Right renal pelvis (tissue), 4 donors: ENCODE data around the gene CDC42BPG. TPM values are rescaled to one million over a fixed set of nuclear protein-coding genes. Genes with fewer than 3 reads are reported as not detected.

Experiments used
- DNase-seq, 4 donors: peaks; one replicate each; pipeline ENCODE4 v3.0.0-alpha.2; 2013; ENCODE audit warnings: low read depth in 4 of 4, low spot score in 3 of 4, missing footprints in 1 of 4
- polyA plus RNA-seq, 4 donors: library from polyadenylated mRNA; unstranded; fragments of 120-200 nt; gene quantifications; one replicate each; pipeline ENCODE4 v1.2.1, GENCODE V29; 2013; ENCODE audit not compliant: insufficient read length in 4 of 4

Gene CDC42BPG
- polyA plus RNA-seq, 4 donors, result 4.4 to 7.1 (median 5.4) TPM

DNA sequence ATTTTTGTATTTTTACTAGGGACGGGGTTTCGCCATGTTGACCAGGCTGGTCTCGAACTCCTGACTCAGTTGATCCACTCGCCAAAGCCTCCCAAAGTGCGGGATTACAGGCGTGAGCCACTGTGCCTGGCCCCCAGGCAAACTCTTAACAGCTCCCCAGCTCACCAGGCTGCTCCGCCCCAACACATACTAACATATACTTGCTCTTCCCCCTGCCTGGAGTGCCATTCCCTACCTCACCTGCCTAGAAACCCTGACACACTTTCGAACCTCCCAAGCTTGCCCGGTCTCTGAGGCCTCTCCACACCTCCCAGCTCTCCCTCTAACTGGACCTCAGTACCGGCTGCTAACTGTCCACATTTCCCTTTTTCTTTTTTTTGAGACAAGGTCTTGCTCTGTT is 49.9 kb downstream of the CDC42BPG start:
- no peak for DNase-seq

DNA sequence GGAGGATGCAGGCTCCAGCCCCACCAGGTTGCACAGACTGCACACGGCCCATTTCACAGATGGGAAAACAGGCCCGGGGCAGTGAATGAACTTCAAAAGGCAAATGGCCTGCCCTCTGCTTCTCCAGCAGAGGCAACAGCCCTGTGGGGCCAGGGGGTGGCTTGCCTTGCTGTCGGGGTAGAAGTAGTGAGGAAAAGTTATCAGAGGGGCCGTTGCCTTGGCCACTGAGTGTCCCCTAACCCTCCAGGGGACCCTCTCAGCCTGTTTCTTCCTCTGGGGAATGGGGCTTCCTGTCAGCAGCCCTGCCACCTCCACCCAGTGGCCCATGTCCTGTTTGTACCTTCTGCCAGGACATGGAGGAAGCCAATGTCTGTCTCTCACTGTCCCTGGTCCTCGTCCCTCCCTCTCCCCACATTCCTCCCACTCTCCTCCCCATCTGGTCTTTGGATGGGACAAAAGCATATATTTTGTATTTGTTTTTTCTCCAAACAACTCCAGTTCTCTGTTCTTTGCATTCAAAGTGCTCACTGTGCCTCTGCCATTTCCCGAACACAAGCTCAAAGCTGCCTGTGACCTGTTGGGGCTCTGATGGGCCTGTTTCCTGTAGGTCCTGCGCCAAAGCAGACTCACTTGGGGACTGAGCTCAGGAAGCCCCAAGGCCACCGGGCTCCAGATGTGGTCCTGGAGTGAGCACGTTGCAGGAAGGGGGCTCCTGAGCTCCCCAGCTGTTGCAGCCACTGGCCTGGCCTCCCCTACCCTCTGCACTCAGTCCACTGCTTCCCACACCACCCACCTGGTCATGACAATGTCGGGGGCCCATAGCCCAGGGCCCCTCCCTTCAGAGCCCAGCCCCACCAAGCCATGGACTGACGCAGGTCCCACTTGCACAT is 50.9 kb downstream of the CDC42BPG start:
- no peak for DNase-seq

GRCh38 chr11:64792482-64792881 is 52.0 kb downstream of the CDC42BPG start:
- no peak for DNase-seq

GRCh38 chr11:64791781-64792291 is 52.6 kb downstream of the CDC42BPG start:
- DNase-seq, result no peak

DNA sequence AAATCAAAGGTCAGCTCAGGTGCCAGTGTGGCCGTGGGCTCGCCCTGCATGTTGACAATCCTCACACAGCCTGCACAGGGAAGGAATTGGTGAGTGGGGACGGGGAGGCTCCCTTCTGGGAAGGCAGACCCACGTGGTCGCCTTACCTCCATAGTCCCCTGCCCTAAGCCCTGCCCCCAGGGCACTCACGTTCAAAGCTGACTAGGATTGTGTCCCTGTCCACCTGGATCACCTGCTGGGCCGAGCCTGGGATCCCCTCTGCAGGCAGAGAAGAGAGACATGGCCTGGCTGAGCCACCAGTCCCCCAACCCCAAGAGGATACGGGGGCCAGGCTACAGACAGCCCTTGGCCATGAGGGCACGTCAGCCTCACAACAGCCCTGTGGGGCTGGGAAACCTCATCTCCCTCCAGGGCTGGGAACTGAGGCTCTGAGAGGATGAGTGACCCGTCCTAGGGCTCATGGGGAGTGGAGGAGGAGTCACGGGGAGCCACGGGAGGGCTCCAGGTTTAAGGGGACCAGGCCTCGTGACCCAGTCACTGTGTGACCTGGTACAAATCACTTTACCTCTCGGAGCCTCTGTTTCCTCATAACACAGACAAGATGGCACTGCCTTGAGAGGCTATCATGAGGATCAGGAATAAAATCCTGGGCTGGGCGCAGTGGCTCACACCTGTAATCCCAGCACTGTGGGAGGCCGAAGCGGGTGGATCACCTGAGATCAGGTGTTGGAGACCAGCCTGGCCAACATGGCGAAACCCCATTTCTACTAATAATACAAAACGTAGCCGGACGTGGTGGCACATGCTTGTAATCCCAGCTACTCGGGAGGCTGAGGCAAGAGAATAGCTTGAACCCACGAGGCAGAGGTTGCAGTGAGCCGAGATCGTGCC is 54.0 kb downstream of the CDC42BPG start:
- DNase-seq, result no peak

GRCh38 chr11:64789331-64790204 is 54.9 kb downstream of the CDC42BPG start:
- no peak for DNase-seq

- no peak for DNase-seq
Measured at GRCh38 chr11:64788321-64789215, 55.9 kb downstream of the CDC42BPG start.

DNA sequence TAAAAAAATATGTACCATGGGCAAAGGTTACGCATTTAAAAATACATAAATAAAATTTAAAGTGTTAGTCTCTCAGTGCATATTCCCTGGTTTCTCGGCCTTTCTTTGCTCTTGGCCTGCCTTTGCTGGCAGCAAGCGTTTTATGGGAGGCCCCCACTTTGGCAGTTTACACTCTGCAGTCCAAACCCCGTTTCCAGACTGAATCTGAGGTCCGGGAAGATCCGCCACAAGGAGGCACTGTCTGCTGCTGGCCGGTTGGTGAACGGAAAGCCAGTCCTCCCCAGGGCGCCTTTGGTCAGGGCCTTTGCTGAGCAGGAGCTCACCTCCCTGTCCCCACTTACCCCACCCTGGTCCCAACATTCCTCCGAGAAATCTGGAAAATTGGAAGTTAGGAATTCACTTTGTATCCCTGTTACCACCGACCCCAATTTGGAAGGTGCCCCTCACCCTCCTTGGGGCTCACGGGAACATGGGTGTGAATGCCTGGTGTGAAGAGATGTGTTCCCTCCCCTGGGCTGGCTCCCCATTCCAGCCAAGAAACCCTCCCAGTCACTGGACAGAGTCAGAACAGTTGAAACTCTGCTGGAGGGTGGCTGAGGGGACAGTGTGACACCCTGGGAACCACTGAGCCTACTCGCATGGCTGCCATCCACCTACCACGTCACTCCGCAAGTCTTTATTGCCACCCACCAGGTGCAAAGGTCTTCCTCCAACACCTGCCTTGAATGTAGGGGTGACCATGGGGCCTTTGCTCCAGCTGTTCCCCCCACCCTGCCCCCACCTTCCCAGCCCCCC is 56.7 kb downstream of the CDC42BPG start:
- DNase-seq, result no peak

DNA sequence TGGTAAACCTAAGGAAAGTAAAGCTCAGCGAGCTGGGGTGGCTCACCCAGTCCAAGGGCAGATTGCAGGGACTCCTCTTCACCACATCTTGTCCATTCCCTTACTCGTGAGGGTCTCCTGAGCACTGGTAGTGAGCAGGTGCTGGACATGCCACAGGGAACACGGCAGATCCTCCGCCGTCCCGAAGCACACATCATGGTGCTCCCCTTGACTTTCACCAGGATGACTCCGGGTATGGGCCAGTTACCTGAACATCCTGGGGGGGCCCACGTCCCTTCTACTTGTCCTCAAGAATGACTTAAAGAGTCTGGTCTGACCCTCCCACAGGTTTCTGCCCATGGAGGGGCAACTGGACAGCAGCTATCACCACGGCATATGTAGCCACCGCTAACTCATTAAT is 58.1 kb downstream of the CDC42BPG start:
- no peak for DNase-seq

DNA sequence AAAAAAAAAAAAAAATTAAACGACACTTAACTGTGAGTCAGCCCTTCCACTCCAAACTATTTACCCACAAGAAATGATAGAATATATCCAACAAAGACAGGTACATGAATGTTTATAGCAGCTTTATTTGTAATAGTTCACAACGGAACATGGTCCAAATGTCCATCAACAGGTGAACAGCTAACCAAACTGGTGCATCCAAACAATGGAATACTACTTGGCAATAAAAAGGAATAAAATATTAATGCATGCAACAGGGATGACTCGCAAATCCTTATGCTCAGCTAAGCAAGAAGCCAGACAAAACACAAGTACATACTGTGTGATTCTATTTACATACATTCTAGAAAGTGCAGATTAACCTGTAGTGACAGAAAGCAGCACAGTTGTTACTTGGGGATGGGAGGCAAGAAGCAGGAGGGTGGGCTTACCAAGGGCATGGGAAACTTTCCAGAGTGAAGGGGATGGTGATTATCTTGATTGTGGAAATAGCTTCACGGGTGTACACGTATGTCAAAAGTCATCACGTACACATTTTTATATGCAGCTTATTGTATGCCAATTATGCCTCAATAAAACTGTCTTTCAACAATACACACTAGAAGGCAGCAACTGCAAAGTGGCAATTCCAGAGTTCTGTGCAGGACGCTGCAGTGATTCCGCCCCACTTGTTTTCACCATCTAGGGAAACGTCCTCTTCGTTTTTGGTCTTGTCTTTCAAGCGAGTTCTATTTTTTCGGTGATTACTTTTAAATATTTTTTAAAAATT is 59.5 kb downstream of the CDC42BPG start:
- no peak for DNase-seq

GRCh38 chr11:64778473-64779298 is 65.8 kb downstream of the CDC42BPG start, which contains the start of gene SF1:
Gene SF1, minus strand, starts transcription at chr11:64778542. Its CDS starts 150 bp downstream, at chr11:64778392.
- DNase-seq, result peak; percentile 99 to 100 (median 100)

DNA sequence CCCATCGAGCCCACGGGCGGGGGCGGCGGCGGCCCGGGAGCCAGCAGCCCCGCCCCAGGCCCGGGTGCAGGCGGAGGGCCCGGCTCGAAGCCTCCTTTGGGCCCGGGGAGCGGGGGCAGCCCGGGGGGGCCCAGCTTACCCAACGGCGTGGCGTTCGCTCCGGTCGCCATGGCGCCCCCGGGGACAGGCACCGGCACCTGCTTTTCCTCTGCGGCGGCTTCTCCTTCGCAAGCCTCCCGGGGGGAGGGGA is 66.3 kb downstream of the CDC42BPG start:
- no peak for DNase-seq

DNA sequence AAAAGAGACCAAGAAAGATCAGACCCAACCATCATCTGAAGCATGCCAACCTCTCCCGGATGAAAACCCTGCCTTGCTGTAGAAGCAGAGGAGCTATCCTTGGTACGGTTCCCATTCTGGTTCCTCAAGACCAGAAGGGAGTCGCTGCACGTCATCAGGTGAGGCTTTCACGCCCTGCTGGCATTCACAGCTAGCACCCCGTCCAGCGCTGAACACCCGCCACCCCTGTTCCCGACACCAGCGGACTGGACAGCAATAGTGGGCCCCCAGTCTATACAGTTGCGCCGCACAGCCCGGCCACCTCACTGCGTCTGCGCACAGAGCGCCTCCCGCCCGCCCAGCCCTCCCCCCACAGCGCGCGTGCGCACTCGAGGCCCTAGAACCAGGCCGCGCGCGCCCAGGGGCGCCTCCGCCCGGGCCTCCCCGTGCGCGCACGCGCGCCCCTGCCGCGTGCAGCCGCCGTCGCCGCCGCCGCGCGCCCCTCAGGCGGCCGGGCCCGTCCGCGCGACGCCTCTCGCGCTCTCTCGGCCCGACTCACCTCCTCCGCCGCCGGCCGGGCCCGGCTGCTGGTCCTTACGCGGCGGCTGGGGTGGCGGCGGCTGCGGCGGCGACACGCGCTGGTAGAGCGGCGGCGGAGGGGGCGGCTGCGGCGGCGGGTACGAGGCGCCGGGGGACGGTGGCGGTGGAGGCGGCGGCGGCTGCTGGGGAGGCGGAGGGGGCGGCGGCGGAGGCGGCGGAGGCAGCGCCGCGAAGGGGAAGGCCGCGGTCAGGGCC is 66.8 kb downstream of the CDC42BPG start:
- DNase-seq, result peak; percentile 69 to 89 (median 80)

GRCh38 chr11:64776875-64777274 is 67.6 kb downstream of the CDC42BPG start:
- DNase-seq, result no peak

DNA sequence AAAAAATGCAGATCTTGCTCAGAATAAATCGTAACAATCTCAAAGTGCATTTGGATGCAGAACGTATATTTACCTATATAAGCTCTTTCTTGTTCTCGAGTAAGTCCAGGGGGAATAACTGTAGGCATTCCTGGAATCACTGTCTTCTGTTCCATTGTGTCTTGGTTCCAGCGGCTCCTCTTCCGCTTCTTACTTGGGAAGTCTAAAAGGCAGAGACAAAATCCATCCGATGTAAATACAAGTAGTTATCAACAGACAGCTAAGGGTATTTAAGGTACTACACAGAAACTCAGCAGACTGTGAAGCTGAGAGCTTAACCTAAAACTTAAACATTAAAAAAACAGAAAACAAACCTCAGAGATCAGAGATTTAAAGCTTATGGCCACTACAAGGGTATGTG is 68.0 kb downstream of the CDC42BPG start:
- no peak for DNase-seq

DNA sequence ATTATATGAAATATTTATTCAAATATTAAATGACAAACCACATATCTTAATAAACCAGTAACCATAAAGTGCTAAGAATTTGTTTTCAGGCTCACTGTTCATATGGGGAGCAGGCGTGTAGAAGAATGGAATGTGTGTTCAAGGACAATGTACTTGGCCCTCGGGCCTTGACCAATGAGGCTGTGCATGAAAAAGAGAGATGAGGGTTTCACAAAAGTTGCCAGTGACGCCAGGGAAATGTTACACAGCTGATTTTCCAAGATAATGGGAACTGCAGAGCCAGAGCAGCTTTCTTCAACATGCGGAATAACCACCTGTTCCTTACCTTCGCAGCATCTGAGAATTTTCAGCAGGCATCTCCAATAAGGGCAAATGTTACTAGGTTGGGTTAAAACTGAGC is 70.3 kb downstream of the CDC42BPG start:
- no peak for DNase-seq
